ENCODE measurements around the gene ASAP3. TPM values are rescaled to one million over a fixed set of nuclear protein-coding genes. Genes with fewer than 3 reads are reported as not detected.

The ASAP3 gene
- total RNA-seq, 1 donor from 2014 or later: 96.6 TPM

- DNase-seq (ENCODE audit: low spot score in 2 of 2, unreplicated experiment in 2 of 2): no peak
- no peaks in the 10 kb centered on the region for H3K9me3 Mint-ChIP-seq
- H3K4me3 Mint-ChIP-seq: no peak overlapping the region
- peaks cover 27% of the 10 kb centered on the region for H3K36me3 Mint-ChIP-seq
- H3K27ac Mint-ChIP-seq: no peak overlapping the region
- H3K4me1 Mint-ChIP-seq: no peaks in the 10 kb centered on the region
- no peak for TF ChIP-seq CTCF (IDR thresholded peaks at IDR 0.05; ENCODE audit: unreplicated experiment)
- H3K27me3 Mint-ChIP-seq (ENCODE audit: low read depth): no peaks in the 10 kb centered on the region
Observed at GRCh38 chr1:23441446-23442148, 42.4 kb downstream of the ASAP3 start.

DNA sequence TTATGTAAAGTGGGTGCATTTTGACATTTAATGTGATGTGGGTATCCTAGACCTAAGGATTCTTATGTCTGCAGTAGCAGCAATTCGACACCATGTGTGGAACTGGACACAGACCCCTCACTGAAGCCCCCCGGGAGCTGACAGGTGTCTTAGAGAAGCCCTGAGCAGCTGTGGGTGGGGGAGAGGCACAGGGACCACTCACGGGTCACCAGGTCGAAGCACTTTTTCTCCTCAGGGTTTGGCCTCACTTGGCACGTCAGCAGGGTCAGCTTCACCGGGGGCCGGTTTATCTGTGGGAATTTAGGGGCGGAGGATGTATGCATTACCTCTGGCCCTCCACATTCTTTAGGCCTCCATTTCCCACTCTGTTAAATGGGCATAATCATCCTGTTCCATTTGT, 45.4 kb downstream of the ASAP3 start:
- Mint-ChIP-seq H3K27me3 (ENCODE audit: low read depth) (no peaks in the 10 kb centered on the region), H3K9me3 (no peaks in the 10 kb centered on the region), H3K27ac (no peak overlapping the region), H3K4me1 (no peaks in the 10 kb centered on the region), H3K36me3 (peaks cover 44% of the 10 kb centered on the region), H3K4me3 (no peak overlapping the region)
- DNase-seq (ENCODE audit: low spot score in 2 of 2, unreplicated experiment in 2 of 2): no peak
- TF ChIP-seq CTCF (IDR thresholded peaks at IDR 0.05; ENCODE audit: unreplicated experiment): no peak

DNA sequence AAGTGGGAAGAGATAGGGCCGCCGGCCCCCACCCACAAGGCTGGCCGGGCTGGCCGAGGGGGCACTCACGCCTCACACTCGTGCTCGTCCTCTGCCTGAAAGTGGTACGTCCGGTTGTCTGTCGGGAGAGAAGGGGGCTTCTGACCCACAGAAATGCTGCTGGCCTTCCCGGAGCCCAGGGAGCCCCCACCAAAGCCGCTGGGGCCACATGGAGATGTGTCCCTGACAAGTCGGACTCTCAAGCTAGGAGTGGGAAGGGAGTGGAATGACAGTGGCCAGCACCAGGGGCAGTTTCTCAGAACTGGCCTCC, 46.7 kb downstream of the ASAP3 start:
- peaks cover 46% of the 10 kb centered on the region for H3K36me3 Mint-ChIP-seq
- no peak overlapping the region for H3K4me3 Mint-ChIP-seq

DNA sequence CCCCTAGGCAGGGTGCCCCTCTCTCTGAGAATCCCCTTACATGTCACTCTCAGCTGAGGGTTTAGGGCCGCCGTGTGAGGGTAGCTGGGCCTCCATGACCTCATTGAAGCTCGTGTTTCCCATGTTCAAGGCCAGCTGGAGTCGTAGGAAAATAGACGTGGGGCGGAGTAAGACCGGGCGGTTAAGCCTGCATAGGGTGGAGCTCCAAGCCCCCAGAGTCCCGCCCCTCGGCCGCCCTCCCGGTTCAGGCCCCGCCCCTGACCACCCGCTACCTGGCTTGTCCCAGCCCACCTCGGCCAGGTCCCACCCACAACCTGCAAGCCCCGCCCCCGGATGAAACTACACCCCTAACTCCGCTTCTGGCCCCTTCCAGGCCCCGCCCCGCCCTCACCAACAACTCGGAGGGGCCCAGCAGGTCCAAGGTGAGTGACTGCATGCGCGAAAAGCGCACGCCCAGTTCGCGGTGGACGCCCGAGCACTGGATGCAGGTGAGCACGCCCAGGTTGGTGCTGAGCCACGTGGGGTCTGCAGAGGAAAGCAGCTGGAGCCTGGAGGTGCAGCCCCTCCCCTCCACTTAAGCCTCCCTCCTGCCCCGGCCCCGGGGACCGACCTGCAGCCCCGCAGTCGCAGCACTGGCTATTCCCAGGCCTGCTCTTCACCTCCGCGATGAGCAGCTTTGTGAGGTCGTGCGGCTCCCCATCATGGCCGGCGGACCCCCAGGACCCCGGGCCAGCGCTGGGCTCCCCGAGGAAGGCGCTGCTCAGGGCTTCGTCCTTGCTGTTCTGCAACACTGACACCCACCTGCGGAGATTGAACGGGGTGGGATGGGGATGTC, 47.2 kb downstream of the ASAP3 start:
- DNase-seq (ENCODE audit: low spot score in 2 of 2, unreplicated experiment in 2 of 2): no peak

More for the DNA sequence above, 46.7 kb downstream of the ASAP3 start:
- Mint-ChIP-seq H3K27ac (no peak overlapping the region), H3K4me1 (no peaks in the 10 kb centered on the region), H3K9me3 (no peaks in the 10 kb centered on the region), H3K27me3 (ENCODE audit: low read depth) (no peaks in the 10 kb centered on the region)
- no peak for DNase-seq (ENCODE audit: low spot score in 2 of 2, unreplicated experiment in 2 of 2)
- no peak for TF ChIP-seq CTCF (IDR thresholded peaks at IDR 0.05; ENCODE audit: unreplicated experiment)

GRCh38 chr1:23434260-23434775, 49.7 kb downstream of the ASAP3 start:
- H3K4me1 Mint-ChIP-seq: no peaks in the 10 kb centered on the region
- no peaks in the 10 kb centered on the region for H3K9me3 Mint-ChIP-seq
- H3K36me3 Mint-ChIP-seq: peaks cover 50% of the 10 kb centered on the region
- no peak overlapping the region for H3K27ac Mint-ChIP-seq
- TF ChIP-seq CTCF (IDR thresholded peaks at IDR 0.05; ENCODE audit: unreplicated experiment): no peak
- no peaks in the 10 kb centered on the region for H3K27me3 Mint-ChIP-seq (ENCODE audit: low read depth)
- DNase-seq (ENCODE audit: low spot score in 2 of 2, unreplicated experiment in 2 of 2): no peak
- no peak overlapping the region for H3K4me3 Mint-ChIP-seq

More for the DNA sequence above, 47.2 kb downstream of the ASAP3 start:
- Mint-ChIP-seq H3K4me1 (no peaks in the 10 kb centered on the region), H3K27ac (no peak overlapping the region), H3K36me3 (peaks cover 48% of the 10 kb centered on the region), H3K27me3 (ENCODE audit: low read depth) (no peaks in the 10 kb centered on the region), H3K9me3 (no peaks in the 10 kb centered on the region), H3K4me3 (no peak overlapping the region)
- no peak for TF ChIP-seq CTCF (IDR thresholded peaks at IDR 0.05; ENCODE audit: unreplicated experiment)
